ENCODE measurements around the gene KIF21B.

KIF21B gene

DNA sequence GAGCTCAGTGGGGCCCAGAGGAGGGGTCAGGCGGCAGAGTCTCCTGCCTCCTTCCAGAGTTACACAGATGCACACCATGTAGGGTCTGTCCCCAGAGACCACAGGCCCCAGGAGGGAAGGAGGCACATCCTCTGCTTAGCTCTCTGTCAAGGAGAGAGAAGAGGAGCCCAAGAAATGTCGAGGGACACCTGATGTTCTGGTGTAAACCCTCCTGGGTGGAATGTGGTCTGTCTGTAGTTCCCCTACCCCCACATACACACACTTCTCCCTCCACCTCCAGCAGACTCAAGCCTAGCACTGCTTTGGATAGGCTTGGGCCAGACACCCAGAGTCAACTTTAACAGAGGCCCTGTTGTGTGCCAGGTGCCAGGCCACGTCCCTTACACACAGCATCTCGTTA lies 34.2 kb downstream of the KIF21B start:
- DNase-seq = no peak

DNA sequence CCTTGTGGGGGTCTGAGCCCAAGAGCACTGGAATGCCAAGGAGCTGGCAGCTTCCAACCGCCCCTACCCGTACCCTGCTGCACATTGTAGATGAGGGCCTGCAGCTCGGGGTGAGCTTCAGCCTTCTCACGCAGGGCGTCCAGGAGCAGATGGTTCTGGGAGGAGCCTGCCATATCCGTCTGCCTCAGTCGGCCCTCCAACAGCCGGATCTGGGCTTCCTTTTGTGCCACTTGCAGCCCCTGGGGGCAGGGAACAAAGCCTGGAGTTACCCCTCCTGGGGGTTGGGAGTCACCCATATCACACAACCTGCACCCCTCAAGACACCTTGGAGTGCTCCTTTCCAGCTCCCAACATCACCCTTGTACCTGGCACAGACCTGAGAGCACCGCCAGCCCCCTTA lies 34.8 kb downstream of the KIF21B start:
- no peak for DNase-seq

DNA sequence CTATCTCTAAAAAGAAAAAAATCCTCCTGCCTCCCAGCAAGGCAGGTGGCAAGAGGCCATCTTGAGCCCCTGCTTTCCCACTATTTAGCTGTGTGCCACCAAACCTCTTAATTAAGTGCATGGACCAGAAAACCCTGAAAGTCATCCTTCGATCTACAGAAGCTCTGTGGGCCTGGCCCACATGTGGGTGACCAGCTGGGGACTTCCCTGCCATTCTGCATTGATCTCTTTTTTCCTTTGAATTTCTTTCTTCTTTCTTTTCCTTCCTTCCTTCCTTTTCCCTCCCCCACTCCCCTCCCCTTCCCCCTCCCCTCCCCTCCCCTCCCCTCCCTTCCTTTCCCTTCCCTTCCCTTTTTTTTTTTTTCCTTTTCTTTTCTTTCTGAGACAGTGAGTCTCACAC lies 38.0 kb downstream of the KIF21B start:
- DNase-seq = no peak

GRCh38 chr1:200983035-200983561 lies 40.4 kb downstream of the KIF21B start:
- DNase-seq = no peak

DNA sequence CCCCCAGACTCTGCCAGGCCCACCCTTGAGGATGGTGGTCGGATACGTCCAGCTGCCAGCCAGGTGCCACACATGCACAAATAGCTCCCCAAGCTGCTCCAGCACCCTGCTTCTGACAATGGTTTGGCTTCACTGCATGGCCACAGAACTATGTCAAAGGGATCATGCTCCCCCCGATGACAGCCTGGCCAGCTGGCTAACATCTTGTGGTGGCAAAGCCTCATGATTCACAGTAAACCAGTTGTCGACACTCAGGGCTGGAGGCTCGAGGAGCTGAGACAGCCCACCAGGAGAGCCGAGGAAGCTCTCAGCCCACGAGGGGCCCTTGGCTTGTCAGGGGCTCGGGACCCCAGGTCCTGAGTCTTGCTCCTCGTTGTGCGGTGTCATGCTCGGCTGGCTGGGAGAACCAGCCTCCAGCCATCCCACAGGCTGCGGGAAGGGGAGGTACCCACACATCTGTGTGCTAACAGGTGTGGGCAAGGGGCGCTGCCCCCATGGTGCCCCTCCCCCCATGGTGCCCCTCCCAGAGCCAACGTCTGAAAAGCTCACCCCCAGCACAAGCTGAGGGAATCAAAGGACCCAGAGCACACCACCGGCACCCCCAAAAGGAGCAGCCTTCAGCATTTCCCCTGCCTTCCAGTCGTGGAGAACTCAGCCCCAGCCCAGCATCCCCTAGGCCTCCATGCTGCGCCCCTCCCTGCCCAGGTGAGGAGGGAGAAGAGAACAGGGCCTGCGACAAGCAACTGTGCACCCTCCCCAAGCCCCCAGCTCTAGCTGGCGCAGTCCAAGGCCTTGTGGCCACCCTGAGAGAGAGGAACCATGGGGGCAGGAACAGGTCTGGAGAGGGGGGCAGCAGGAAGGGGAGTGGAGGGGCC lies 41.2 kb downstream of the KIF21B start:
- DNase-seq = no peak

- DNase-seq = no peak
These were observed 42.2 kb downstream of the KIF21B start for GRCh38 chr1:200981278-200981677.

DNA sequence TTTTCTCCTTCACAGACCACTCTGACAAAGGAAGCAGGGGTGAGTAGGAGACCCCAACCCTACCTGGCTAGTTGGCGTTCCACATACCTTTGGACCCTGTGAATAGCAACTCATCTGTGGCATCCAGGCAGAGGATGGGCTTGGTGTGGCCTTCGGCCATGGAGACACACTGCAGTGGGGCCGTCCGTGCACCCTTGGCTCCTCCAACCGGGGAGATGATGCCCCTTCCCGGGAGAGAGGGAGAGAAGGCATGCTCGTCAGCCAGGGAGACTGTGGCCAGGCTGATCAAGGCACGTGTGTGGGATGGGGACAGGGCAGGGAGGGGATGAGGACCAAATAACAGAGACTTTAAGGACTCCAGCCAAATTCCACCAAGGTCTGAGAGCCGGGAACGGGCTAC lies 42.6 kb downstream of the KIF21B start:
- DNase-seq = no peak

GRCh38 chr1:200980452-200980772 lies 43.1 kb downstream of the KIF21B start:
- DNase-seq = no peak

GRCh38 chr1:200979574-200980451 lies 43.7 kb downstream of the KIF21B start:
- peak in 1 of 2 experiments; percentile 35 for DNase-seq

DNA sequence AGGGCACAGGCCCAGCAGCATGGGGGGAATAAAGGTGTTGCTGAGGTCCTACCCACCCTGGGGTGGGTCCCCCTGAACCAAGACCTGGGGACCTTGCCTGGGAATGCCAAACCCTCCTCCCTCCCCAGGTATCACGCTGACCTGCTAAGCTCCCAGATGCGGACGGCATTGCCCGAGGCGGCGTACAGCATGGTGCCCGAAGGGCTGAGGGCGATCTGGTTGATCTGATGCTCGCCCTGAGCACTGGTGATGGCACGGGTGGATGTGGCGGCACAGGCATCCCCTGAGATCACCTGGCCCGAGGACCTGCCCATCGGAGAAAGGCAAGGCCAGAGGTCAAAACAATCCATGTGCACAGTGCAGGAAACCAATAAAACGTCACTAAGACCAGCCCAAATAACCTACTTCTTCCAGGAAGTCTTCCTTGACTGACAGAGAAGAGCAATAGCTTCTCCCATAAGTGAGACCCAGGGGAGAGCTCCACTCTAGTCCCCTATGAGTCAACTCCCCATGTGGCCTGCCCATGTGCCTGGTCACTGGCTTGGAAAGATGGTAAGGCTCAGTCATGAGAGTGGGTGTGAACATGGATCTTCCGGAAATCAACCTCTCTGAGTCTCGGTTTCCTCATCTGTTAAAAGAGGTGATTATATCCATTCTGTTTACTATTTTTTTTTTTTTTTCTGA lies 46.3 kb downstream of the KIF21B start:
- no peak for DNase-seq

GRCh38 chr1:200976634-200977033 lies 46.9 kb downstream of the KIF21B start:
- no peak for DNase-seq

DNA sequence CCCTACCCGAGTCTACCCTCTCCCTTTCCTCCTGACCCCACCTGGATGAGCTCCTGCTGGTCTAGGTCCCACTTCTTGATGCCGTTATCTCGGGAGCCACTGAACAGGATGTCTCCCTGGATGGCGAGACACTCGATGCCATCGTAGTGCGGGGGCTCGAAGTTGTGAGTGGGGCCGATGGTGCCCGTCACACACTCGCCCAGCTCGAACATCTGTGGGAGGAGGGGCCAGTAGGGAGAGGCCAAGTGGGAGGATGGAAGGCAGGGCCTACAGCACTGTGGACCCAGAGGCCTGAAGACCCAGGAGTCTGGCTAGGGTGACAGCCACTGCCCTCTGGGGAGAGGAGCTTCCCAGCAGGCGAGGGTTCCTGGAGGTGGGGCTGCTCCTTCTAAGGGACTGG lies 48.1 kb downstream of the KIF21B start:
- DNase-seq = no peak

DNA sequence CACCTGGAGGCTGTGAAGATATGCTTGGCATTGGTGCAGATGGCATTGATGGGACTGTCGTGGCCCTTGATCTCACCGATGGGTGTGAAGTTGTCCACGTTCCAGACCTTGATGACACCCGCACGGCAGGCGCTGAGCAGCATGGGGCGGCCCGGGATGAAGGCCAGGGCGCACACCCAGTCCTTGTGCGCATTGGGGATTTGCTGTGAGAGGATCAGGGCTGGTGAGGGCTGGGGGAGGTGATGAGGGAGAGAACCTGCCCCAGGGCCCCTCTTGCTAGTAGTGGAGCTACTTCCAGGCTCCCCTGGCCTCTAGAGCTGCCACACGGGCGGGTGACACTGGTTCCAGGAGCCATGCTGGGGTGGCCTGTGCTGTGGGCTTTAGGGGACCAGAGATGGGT lies 48.8 kb downstream of the KIF21B start:
- DNase-seq = no peak

DNA sequence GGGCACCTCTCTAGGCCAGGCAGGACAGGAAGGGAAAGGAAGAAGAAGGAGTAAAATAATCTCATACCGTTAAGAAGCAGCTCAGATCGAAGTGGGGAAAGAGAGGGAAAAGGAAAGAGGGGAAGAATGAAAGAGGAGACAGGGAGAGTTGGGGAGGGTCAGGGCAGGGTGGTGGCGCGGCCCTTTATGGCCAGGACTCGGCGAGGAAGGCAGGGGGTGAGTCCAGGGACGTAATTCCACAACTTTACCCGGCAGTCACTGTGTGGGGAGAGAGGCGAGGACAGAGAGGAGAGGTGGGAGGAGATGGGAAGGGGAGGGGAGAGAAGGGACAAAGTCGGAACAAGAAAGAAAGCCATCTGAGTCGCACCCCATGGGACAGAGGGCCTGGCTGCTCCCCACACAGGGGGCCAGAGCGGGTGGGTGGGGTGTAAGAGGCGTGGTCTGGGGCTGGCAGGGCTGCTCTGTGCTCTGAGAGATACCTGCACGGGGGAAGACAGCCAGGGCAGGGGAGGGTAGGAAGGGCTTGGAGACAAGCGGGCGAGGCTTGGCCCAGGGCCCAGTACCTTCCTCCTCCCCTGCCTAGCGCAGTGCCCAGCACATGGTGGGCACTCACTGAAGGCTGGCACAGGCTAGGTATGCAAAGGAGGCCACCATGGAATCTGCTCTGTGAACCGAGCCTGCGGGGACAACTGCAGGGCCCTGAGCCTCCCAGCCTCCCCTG lies 49.4 kb downstream of the KIF21B start:
- DNase-seq = no peak

GRCh38 chr1:200972985-200973742 lies 50.4 kb downstream of the KIF21B start:
- DNase-seq = peak in 1 of 2 experiments; percentile 2

DNA sequence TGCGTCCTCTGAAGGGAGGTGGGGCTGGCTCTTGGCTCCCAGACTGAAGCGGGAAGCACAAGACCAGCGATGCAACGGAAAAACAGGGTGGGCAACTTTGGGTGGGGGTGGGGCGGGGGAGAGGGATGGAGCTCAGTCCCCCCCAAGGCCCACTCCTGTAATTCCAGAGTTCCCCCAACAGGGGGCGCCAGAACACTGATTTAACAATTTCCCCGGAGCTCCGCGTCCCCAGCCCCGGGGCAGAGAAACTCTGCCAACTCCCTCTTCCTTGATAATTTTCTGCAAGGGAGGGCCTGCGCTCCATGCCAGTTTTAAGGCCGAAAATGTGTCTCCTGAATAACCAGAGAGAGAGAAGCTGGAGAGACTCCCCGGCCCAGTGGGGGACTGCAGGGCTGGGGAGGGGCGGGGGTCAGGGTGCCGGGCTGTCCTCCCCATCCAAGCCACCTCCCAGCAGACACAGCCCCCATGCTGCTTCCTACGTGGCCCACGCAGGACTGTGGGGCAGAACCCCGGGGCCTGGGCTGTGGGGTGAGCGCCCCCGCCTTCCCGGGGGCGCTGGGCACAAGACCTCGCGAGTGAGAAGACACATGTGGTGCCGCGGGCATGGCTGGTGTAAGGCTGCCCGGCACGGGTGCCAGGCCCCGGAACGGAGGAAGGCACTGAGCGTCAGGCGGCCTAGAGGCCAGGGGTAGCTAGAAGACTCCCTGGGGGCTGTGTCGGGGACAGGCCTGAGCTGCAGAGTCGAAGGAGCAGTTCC lies 51.4 kb downstream of the KIF21B start:
- peak in 1 of 2 experiments; percentile 52 for DNase-seq

GRCh38 chr1:200971428-200971903 lies 52.0 kb downstream of the KIF21B start:
- DNase-seq = no peak

GRCh38 chr1:200970771-200971427 lies 52.6 kb downstream of the KIF21B start:
- DNase-seq = no peak

DNA sequence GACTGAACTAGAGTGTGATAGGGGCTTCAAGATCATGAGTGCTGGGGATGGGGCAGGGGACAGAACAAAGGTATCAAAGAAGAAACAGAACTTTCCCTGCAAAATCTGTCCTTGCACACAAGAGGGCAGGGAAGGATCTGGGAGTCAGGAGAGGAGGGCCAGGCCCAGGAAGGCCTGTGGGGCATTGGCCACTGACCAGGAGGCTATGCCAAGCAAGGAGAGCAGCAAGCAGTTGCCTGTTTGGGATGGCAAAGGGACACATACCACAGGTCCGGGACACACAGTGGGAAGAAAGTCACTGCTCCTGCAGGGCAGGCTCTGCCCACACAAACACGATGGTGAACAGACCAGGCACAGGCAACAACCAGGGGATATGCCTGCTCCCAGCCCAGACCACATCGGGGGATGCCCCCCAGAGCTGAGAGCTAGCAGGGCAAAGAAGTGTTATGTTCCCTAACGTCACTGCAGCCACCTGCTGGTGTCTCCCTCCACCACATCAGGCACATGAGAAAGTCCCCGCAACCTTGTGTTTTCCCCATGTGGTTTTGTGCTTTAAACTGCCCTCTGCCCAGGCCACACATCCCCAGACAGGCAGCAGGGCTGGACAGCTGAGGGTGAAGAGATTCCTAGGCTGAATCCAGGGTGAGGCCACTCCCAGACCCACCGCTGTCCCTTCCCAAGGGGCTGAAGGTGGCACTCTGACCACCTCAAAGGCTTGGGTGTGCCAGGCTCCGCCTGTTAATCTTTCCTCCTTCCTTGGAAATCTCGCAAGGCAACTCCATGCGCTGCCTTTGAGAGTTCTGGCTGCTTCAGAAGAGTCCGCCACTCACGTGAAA lies 53.6 kb downstream of the KIF21B start:
- DNase-seq = no peak
